Cerebellar cortex (tissue), 1 donor: ENCODE measurements around the gene KLRF1.
A peak's percentile ranks its signal among the peaks of the same experiment; 100 is the strongest.

Source experiments
- DNase-seq: peaks from one replicate; pipeline ENCODE4 v3.0.0-alpha.2; 2015; ENCODE audit warnings: low spot score

The KLRF1 gene

DNA sequence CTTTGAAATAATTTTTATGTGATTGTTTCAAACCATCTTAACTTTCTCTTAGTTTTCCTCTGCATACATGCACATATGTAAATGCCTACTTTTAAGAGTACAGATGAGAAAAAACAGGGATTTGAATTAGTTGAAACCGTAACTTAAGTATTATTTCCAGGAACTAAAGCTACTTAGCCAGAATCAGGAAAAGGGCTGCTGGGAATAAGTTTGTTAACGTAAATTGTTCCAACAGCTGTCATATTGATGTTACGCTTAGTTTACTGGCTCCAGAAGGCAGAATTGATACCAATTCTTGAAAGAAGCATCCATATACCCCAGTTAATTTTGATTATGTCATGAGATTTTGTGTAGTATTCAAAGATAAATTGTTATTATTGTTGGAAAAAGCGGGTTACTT is 17.9 kb upstream of the KLRF1 start:
- DNase-seq, result no peak

DNA sequence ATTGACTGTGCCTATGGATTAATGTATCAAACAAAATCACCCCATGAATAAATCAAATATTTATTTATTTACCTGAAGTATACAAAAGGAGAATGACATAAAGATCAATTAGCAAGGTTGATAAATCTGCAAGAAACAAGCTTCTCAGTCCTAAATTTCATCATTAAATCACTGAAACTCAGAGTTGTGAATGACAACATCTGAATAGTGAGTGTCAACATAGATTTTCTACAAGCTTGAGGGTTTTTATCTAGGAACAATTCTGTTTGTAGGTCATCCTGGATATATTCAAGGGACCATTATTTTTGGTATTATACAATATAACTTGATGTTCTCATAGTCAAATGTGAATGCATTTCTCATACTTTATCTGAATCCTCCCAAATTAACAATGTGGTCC is 17.4 kb upstream of the KLRF1 start:
- DNase-seq, result no peak

- DNase-seq, result no peak
These were observed 16.6 kb upstream of the KLRF1 start for GRCh38 chr12:9810671-9811070.

DNA sequence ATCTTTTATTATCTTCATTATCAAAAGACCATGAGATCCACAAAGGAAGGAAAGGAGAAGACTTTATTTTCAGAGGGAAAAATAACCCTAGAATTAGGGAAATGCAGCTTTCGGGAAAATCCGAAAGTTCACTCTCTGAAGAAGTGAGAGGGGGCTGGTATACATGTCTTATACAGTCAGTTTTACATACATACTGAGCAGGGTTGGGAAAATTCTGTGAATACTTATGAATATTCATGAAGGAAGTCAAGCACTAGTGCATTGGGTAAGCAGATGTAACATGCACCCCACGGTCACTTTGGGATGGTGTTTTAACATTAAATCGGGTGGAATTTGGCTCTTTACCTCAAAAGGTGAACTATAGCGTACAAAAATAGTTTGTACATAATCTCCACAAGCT is 15.7 kb upstream of the KLRF1 start:
- DNase-seq, result no peak

GRCh38 chr12:9813821-9814798 is 13.2 kb upstream of the KLRF1 start:
- peak; percentile 26 for DNase-seq

- DNase-seq, result no peak
These were observed 6.9 kb upstream of the KLRF1 start for GRCh38 chr12:9820281-9820930.

DNA sequence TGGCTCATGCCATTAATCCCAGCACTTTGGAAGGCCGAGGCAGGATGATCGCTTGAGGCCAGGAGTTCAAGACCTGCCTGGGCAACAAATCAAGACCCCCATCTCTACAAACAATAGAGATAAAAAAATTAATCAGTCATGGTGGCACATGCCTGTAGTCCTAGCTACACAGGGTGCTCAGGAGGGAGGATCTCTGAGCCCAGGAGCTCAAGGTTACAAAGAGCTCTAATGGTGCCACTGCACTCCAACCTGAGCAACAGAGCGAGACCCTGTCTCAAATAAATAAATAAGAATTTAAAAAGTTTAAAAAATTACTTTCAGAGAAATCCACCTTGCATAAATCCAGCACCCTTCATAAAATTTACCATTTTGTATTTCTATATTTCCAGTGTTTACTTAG is 2.2 kb downstream of the KLRF1 start:
- no peak for DNase-seq

GRCh38 chr12:9829982-9830381 is 2.7 kb downstream of the KLRF1 start:
- DNase-seq, result no peak

DNA sequence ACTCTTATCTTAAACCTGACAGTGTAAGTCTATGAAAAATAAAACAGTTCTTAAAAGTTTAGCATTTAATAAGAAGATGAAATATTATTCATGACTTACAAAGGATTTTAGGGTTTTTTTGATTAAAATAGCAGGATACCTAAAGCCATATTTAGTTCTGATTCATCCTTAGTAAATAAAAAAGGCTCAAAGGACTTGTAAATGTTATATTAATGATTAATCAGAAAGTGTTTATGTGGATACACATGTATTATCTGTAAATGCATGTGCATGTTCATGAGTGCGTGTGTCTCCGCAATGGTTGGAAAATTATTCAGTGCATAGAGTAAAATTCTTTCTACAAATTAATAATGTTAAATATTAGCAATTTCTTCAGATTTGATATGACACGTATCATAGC is 4.4 kb downstream of the KLRF1 start:
- DNase-seq, result no peak

DNA sequence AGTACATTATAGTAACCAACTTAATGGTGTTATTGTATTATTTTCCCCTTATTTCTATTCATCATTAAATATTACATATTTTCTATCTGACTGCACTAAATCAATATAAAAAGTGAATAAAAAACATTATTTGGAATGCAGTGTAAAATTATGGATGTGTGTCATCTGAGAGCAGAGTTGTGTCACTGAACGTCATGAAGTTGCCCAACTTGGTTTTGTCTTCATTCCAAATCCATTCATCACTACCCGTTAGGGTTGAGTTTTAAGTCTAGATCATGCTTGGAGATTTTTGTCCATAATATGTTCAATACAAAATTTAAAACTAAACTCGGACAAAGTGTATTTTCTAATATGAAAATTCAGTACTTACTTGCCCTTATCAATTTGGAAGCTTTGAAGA is 16.1 kb downstream of the KLRF1 start:
- DNase-seq, result no peak

DNA sequence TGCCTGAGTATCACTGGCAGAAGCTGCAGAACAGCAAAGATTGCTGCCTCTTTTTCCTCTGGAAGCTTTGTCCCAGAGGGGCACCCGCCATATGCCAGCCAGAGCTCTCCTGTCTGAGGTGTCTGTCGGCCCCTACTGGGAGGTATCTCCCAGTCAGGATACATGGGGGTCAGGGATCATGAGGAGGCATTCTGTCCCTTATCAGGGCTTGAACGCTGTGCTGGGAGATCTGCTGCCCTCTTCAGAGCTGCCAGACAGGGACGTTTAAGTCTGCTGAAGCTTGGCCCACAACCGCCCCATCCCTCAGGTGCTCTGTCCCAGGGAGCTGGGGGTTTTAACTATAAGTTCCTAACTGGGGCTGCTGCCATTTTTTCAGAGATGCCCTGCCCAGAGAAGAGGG is 21.6 kb downstream of the KLRF1 start:
- no peak for DNase-seq

DNA sequence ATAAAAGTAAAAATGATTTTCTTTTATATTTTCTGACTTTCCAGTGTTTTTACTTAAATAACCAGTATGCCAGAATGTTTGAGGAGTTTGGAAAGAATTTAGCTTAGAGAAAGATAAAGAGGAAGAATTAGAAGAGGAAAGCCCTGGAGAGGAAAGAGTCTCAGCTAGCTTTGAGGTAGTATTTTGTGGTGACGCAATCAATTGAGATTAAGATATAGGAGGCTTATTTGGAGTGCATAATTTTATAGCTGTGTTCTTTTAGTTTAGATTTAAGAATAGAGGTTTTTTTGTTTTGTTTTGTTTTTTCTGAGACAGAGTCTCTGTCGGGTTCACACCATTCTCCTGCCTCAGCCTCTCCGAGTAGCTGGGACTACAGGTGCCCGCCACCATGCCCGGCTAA is 23.8 kb downstream of the KLRF1 start:
- DNase-seq, result no peak

DNA sequence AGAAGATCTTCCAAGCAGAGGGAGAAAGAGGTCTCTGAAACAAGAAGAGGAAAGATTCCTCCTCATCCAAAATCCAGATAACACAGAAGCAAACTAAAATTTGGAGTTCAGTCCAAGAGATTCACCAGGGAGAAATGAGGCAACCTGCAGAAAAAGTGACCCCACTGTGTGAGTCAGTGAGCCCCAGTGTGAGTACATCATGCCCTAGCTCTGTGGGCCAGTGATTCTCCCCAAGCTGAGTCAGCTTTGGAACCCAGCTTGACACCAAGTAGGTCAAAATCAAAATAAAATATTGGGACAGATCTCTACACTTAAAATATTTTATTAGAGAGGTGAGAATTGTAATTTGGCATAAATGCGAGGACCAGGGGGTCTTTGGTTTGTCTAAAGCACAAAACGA is 24.6 kb downstream of the KLRF1 start:
- no peak for DNase-seq

GRCh38 chr12:9856151-9856550 is 28.9 kb downstream of the KLRF1 start:
- no peak for DNase-seq

- no peak for DNase-seq
These were observed 29.6 kb downstream of the KLRF1 start for GRCh38 chr12:9856894-9857293.

DNA sequence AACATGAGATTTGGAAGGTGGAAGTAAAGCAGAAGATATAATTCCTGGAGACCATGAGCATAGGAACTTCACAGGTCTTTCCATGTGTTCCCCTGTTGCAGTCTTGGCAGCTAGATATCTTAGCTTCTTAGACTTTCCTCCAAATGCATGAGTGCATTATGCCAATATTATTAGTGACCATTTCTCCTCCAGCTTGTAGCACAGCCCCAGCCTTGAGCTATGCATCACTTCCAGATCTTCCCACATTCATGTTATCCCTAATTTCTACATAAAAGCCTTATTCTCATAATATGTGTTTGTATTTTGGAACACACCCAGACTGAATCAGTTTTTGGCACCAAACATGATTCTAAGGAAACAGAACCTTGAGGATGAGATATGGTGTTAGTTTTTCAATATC is 30.9 kb downstream of the KLRF1 start:
- DNase-seq, result no peak

DNA sequence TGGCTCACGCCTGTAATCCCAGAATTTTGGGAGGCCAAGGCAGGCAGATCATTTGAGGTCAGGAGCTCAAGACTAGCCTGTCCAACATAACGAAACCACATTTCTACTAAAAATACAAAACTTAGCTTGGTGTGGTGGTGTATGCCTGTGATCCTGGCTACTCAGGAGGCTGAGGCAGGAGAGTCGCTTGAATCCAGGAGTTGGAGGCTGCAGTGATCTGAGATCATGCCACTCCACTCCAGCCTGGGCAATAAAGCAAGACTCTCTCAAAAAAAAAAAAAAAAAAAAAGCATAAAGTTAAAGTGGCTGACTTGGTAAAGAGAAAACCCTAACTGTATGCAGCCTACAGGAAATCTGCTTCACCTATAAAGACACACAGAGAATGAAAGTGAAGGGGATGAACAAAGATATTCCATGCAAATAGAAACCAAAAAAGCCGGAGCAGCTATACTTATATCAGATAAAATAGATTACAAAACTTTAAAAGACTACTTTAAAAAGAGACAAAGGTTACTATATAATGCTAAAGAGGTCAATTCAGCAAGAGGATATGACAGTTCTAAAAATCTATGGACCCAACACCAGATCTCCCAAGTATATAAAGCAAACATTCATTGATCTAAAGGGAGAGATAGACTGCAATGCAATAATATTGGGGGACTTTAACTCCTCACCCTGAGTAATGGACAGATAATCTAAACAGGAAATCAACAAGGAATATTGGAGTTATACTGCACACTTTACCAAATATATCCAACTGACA is 37.8 kb downstream of the KLRF1 start:
- DNase-seq, result no peak

GRCh38 chr12:9866860-9867269 is 39.6 kb downstream of the KLRF1 start:
- DNase-seq, result no peak

DNA sequence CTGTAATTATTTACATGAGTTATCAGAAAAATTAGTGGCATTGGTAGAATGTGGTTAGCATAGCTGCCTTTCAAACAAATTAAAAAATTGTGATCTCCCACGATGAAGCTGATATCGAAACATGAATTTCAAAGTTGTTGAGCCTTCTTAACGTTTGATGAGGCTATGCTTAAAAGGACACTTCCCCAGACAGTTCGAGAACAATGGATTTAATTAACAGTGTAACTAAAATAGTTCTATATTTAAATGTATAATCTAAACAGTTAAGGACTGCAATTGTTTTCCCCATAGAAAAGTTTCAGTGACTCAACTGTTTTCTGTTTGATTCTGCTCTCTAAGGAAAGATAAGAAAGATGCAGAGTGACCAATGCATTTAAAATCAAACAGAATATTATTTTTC is 40.2 kb downstream of the KLRF1 start:
- DNase-seq, result no peak

GRCh38 chr12:9868311-9868801 is 41.1 kb downstream of the KLRF1 start:
- DNase-seq, result no peak

DNA sequence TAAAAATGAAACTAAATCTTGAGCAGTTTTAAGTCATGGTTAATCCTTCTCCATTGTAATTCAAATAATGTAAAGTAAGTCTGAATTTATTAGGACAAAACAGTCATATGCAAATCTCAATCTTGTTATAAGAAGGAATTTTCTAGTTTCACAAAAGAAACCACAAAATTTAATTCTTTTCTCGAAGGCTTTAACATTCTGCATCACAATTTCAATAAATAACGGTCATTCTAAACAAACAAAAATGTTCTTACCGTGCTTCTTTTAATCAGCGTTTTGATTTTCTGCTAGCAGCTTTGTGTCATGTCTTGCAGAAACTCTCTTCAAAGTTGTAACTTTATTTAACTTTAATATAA is 41.6 kb downstream of the KLRF1 start:
- no peak for DNase-seq

- DNase-seq, result no peak
These were observed 42.3 kb downstream of the KLRF1 start, which contains the start of gene CLEC2B for GRCh38 chr12:9869307-9870161. CLEC2B (minus strand) TSS chr12:9869354.
